Left lung (tissue), 10 donors: ENCODE data around the gene DSCAM. TPM values are rescaled to one million over a fixed set of nuclear protein-coding genes. Genes with fewer than 3 reads are reported as not detected.

ENCODE experiments used
- ATAC-seq: fragments of 200-7000 bp; cut with Tn5 transposase; one replicate; pipeline ENCODE4 v1.9.1; 2020; ENCODE audit warnings: moderate library complexity
- DNase-seq, 4 donors: peaks; one replicate each; pipeline ENCODE4 v3.0.0-alpha.2; 2013 to 2020
- H3K27ac ChIP-seq, 2 donors: fragments of 200-600 bp; sonication (generic) in 1 of 2; one replicate each; pipeline versions ENCODE4 v1.5.0 to v1.8.0; 2020 to 2021
- H3K27me3 ChIP-seq, 2 donors: fragments of 200-600 bp; sonication (generic) in 1 of 2; one replicate each; pipeline versions ENCODE4 v1.5.0 to v1.8.0; 2020 to 2021
- H3K36me3 ChIP-seq, 2 donors: fragments of 200-600 bp; sonication (generic) in 1 of 2; one replicate each; pipeline versions ENCODE4 v1.5.0 to v1.8.0; 2020 to 2021
- H3K4me1 ChIP-seq, 2 donors: fragments of 200-600 bp; one replicate each; pipeline ENCODE4 v1.8.0; 2021
- H3K4me3 ChIP-seq, 2 donors: fragments of 200-600 bp; sonication (generic) in 1 of 2; one replicate each; pipeline versions ENCODE4 v1.5.0 to v1.8.0; 2020 to 2021; ENCODE audit warnings: mild to moderate bottlenecking in 1 of 2
- H3K9me3 ChIP-seq, 2 donors: fragments of 200-600 bp; sonication (generic) in 1 of 2; one replicate each; pipeline versions ENCODE4 v1.5.0 to v1.8.0; 2020 to 2021
- CTCF ChIP-seq, 2 donors: fragments of 200-600 bp; sonication (generic) in 1 of 2; IDR thresholded peaks; one replicate each; pipeline versions ENCODE4 v1.5.0 to v1.8.0; 2021; ENCODE audit warnings: antibody characterized with exemption in 2 of 2
- intact Hi-C, 2 donors: fragments of 100-400 bp; cut with DNase I; formaldehyde crosslinking; loops; one replicate each; pipeline versions ENCODE4 v1.11.2 to v1.14.2; 2022
- polyA plus RNA-seq, 6 donors: library from polyadenylated mRNA; unstranded; fragments of 120-200 nt; gene quantifications; one replicate each; pipeline ENCODE4 v1.2.1, GENCODE V29; 2013; ENCODE audit not compliant: insufficient read length in 6 of 6
- total RNA-seq, 2 donors: library from RNA; stranded (reverse); fragmentation: NEBNext Ultra II Directional; extraction: Animal tissue kit (Norgen Biotek cat#: 25700); gene quantifications; one replicate each; pipeline ENCODE4 v1.2.1, GENCODE V29; 2021
- donor health status: DM: no; HTN: yes; CAD: no.
- donor health status: DM: no; HTN: no; CAD: no.

Gene DSCAM
- total and polyA plus RNA-seq, 8 donors, result 0.03 to 0.24 (median 0.07) TPM; not detected in 1

DNA sequence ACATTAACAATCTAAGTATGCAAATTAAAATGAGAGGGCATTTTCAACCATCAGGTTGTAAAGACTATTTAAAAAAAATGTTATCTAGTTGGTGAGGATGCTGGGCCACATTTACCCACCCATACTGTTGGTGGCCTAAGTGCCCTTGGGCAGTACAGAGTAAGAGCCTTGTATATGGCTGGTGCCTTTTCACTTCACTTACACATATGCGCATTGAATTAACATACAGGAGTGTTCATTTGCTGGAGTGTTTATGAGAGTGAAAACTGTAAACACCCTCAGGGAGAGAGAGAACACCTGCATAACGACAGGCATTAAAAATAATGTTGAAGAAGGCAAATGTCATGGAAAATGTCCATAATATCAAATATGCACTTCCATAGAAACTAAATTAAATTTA, 552.6 kb downstream of the DSCAM start:
- DNase-seq, result no peak
- intact Hi-C loops, result no loop called here
- TF ChIP-seq CTCF (IDR thresholded peaks at IDR 0.05), result no peak
- Histone ChIP-seq H3K4me1 (no peaks in the 10 kb centered on the region), H3K4me3 (no peak overlapping the region), H3K27me3 (no peaks in the 10 kb centered on the region), H3K36me3 (no peaks in the 10 kb centered on the region), H3K9me3 (no peaks in the 10 kb centered on the region), H3K27ac (no peak overlapping the region)
- no peak for ATAC-seq

GRCh38 chr21:40291560-40291959, 555.4 kb downstream of the DSCAM start:
- Histone ChIP-seq H3K36me3 (no peaks in the 10 kb centered on the region), H3K27ac (no peak overlapping the region), H3K4me3 (no peak overlapping the region), H3K27me3 (no peaks in the 10 kb centered on the region), H3K4me1 (no peaks in the 10 kb centered on the region), H3K9me3 (peaks cover 0 to 3% of the 10 kb centered on the region in 2 donors)
- ATAC-seq (no peak), DNase-seq (no peak)
- TF ChIP-seq CTCF (IDR thresholded peaks at IDR 0.05), result no peak
- intact Hi-C loops, result no loop called here

DNA sequence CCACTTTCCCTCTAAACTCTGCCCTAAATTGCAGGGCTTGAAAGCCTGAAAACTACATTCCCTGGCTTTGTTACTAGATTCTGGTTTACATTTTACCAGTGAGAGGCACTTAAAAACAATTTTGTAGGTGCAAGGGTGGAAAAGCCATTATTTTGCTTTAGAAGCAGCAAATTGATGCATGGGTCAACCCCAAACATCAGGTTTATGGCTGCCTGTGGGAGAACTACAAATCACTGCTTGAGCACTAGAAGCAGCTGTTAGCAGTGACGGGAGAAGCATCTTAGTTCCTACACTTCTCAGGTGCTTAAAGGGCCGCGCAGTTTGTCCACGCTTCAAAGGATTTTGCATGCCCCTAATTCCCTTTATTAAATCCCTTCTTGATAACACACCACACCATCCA, 562.5 kb downstream of the DSCAM start:
- Histone ChIP-seq H3K9me3 (peaks cover 0 to 10% of the 10 kb centered on the region in 2 donors), H3K27ac (no peak overlapping the region), H3K4me3 (no peak overlapping the region), H3K4me1 (no peaks in the 10 kb centered on the region), H3K27me3 (no peaks in the 10 kb centered on the region), H3K36me3 (no peaks in the 10 kb centered on the region)
- intact Hi-C loops, result no loop called here
- ATAC-seq (no peak), DNase-seq (no peak)
- TF ChIP-seq CTCF (IDR thresholded peaks at IDR 0.05), result no peak

DNA sequence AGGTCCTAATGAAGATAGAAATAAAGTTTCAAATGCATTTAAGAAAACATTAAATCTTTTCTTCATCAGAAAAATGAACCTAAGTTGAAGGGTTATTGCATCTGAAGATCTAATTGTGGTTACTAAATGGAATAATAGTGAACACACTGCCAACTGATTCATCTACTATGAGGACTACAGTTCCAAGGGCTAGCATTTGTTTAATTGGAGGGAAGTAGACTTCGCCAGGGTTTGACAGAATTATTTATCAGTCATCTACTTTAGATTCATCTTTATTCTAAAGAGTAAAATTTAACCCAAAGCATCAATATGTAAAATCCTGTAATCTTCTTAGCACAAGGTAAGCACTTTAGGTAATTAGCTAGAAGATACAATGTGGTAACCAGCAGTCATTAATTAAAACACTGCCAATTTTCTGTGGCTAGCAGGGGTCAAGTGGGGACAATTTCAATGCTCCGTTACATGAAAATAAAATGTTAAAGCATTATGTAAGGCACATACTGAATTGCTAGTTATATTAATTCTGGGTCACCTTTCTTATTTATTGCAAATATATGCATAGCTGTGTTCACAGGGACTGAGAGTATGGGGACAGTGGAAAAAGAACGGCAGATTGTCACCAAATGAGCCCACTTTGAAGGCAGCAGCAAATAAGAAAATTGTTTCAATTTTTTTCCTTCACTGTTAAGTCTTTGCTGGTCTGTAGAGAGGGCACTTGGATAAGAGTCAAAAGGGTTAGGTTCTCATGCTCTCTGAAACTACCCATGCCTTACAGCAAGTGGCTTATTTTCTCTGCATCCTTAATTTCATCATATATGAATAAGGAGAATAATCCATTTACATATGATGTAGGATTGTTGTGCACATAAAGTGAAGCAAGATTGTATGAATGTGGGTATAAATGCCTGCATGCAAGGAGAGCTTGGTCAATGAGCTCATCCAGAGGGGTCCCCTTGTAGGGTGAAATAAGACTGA, 563.8 kb downstream of the DSCAM start:
- DNase-seq (no peak), ATAC-seq (no peak)
- no peaks in the 10 kb centered on the region for H3K4me1 ChIP-seq
- intact Hi-C loops, result no loop called here
- peaks cover 0 to 10% of the 10 kb centered on the region in 2 donors for H3K9me3 ChIP-seq
- TF ChIP-seq CTCF (IDR thresholded peaks at IDR 0.05), result no peak
- H3K4me3 ChIP-seq, result no peak overlapping the region
- H3K36me3 ChIP-seq, result no peaks in the 10 kb centered on the region
- no peaks in the 10 kb centered on the region for H3K27me3 ChIP-seq
- H3K27ac ChIP-seq, result no peak overlapping the region

- no peak for DNase-seq
- H3K9me3 ChIP-seq, result peaks cover 0 to 3% of the 10 kb centered on the region in 2 donors
- intact Hi-C loops, result no loop called here
- H3K36me3 ChIP-seq, result no peaks in the 10 kb centered on the region
- no peak overlapping the region for H3K27ac ChIP-seq
- TF ChIP-seq CTCF (IDR thresholded peaks at IDR 0.05), result no peak
- ATAC-seq, result no peak
- H3K4me1 ChIP-seq, result no peaks in the 10 kb centered on the region
- H3K4me3 ChIP-seq, result no peak overlapping the region
- no peaks in the 10 kb centered on the region for H3K27me3 ChIP-seq
These were observed 568.6 kb downstream of the DSCAM start for GRCh38 chr21:40278345-40278744.
